Measurements from ENCODE around the gene KATNB1. TPM values are rescaled to one million over a fixed set of nuclear protein-coding genes. Genes with fewer than 3 reads are reported as not detected.
A peak's percentile ranks its signal among the peaks of the same experiment; 100 is the strongest.
"Not testable (repeated sequence)": the region's sequence is repeated elsewhere in the genome, so short reads cannot be mapped to it uniquely, and the experiment has no call there.

KATNB1 gene
- total RNA-seq, 1 experiment from 2014 or later: 38.9 TPM

- Histone ChIP-seq H3K36me3 (no peaks in the 10 kb centered on the region), H3K4me3 (no peak overlapping the region), H3K9me3 (replicated peaks) (no peaks in the 10 kb centered on the region), H3K27ac (no peak overlapping the region), H3K27me3 (peaks cover 4% of the 10 kb centered on the region; the same call in 1 of the 2 replicates), H3K4me1 (no peaks in the 10 kb centered on the region)
- DNase-seq: no peak
Observed at GRCh38 chr16:57728336-57729181, 7.0 kb upstream of the KATNB1 start.

DNA sequence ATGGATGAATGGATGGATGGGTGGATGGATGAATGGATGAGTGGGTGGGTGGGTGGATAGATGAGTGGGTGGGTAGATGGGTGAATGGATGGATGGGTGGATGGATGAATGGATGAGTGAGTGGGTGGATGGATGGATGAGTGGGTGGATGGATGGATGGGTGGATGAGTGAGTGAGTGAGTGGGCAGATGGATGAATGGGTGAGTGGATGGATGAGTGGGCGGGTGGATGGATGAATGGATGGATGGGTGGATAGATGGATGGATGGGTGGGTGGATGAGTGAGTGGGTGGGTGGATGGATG, 6.4 kb upstream of the KATNB1 start:
- DNase-seq: no peak
- no peaks in the 10 kb centered on the region for H3K36me3 ChIP-seq
- H3K27me3 ChIP-seq: peaks cover 4% of the 10 kb centered on the region; the same call in 1 of the 2 replicates
- H3K4me1 ChIP-seq: no peaks in the 10 kb centered on the region
- H3K27ac ChIP-seq: no peak overlapping the region
- H3K9me3 ChIP-seq (replicated peaks): no peaks in the 10 kb centered on the region
- H3K4me3 ChIP-seq: no peak overlapping the region

DNA sequence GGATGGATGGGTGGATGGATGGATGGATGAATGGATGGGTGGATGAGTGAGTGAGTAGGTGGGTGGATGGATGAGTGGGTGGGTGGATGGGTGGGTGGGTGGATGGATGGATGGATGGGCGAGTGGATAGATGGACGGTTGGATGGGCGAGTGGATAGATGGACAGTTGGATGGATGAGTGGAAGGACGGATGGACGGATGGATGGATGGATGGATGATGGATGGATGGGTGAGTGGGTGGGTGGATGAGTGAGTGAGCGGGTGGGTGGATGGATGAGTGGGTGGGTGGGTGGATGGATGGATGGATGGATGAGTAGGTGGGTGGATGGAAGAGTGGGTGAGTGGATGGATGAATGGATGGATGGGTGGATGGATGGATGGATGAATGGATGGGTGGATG, 5.7 kb upstream of the KATNB1 start:
- not testable (repeated sequence) for H3K9me3 ChIP-seq (replicated peaks); H3K27me3 ChIP-seq; H3K4me1 ChIP-seq; H3K27ac ChIP-seq; DNase-seq; H3K36me3 ChIP-seq; H3K4me3 ChIP-seq

DNA sequence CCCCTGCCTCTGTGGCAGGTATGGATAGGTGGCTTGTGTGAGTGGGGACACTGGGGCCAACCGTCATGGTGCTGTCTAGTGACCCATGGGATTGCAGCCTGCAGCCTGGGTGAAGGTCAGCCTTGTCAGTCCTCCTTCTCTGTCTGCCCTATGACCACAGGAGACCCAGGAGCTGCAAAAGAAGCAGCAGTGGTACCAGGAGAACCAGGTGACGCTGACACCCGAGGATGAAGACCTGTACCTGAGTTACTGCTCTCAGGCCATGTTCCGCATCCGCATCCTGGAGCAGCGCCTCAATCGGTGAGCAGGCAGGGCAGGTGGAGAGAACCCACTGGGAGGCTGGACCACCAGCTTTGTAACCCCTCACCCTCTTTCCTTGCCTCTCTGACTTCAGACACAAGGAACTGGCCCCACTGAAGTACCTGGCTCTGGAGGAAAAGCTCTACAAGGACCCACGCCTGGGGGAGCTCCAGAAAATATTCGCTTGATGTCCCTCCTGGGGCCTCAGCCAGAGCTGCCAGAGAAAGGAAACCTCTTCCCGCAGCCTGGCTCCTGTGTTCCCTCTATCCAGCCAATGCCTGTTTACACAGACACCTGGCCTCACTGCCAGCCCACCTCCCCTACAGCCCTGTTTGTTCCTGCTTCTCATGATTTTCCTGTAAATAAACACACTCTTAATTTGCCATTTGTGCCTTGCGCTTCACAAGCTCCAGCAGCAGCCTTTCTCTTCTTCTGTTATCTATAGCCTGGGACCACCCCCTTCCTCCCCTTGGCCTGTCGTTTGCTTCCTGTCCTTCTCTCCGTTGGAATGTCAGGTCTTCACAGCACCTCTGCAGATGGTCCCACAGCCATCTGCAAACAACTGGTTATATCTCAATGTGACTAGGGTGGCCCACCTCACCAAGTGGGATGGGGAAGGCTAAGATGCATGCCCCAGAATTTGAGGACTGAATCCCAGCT, 4.5 kb upstream of the KATNB1 start:
- Histone ChIP-seq H3K27ac (no peak overlapping the region), H3K27me3 (no peaks in the 10 kb centered on the region), H3K36me3 (no peaks in the 10 kb centered on the region), H3K9me3 (replicated peaks) (no peaks in the 10 kb centered on the region), H3K4me1 (no peaks in the 10 kb centered on the region), H3K4me3 (no peak overlapping the region)
- DNase-seq: no peak

DNA sequence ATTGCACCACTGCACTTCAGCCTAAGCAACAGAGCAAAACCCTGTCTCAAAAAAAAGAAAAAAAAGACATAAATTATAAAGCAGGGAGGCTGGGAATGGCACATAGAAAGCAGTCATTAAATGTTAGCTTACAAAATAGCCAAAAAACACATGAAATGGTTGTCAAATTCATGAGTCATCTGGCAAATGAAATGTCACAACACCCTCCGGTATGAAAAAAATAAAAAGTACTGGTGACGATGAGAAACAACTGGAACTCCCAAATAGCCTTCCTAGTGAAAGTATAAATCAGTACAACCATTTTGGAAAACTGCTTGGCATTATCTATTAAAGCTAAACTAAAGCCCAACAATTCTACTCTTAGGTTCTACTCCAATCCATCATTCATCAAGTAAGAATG, 3.5 kb upstream of the KATNB1 start:
- H3K27me3 ChIP-seq: no peaks in the 10 kb centered on the region
- no peak overlapping the region for H3K27ac ChIP-seq
- H3K4me1 ChIP-seq: peaks cover 1% of the 10 kb centered on the region
- H3K4me3 ChIP-seq: no peak overlapping the region
- no peaks in the 10 kb centered on the region for H3K9me3 ChIP-seq (replicated peaks)
- no peaks in the 10 kb centered on the region for H3K36me3 ChIP-seq
- DNase-seq: no peak

DNA sequence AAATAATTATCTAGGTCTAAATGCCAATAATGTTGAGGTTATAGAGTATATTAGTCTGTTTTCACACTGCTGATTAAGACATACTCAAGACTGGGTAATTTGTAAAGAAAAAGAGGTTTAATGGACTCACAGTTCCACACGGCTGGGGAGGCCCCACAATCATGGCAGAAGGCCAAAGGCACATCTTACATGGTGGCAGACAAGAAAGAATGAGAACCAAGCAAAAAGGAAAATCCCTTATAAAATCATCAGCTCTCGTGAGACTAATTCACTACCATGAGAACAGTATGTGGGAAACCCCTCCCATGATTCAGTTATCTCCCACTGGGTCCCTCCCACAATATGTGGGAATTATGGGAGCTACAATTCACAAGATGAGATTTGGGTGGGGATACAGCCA, 2.9 kb upstream of the KATNB1 start:
- DNase-seq: no peak
- Histone ChIP-seq H3K27ac (no peak overlapping the region), H3K4me1 (peaks cover 5% of the 10 kb centered on the region), H3K27me3 (no peaks in the 10 kb centered on the region), H3K9me3 (replicated peaks) (no peaks in the 10 kb centered on the region), H3K36me3 (no peaks in the 10 kb centered on the region), H3K4me3 (no peak overlapping the region)

GRCh38 chr16:57734308-57734924, 1.2 kb upstream of the KATNB1 start:
- no peak for DNase-seq
- Histone ChIP-seq H3K36me3 (no peaks in the 10 kb centered on the region), H3K9me3 (replicated peaks) (no peaks in the 10 kb centered on the region), H3K27ac (peak overlapping the region; percentile 76), H3K27me3 (no peaks in the 10 kb centered on the region), H3K4me3 (peak overlapping the region; percentile 77), H3K4me1 (peaks cover 5% of the 10 kb centered on the region)

DNA sequence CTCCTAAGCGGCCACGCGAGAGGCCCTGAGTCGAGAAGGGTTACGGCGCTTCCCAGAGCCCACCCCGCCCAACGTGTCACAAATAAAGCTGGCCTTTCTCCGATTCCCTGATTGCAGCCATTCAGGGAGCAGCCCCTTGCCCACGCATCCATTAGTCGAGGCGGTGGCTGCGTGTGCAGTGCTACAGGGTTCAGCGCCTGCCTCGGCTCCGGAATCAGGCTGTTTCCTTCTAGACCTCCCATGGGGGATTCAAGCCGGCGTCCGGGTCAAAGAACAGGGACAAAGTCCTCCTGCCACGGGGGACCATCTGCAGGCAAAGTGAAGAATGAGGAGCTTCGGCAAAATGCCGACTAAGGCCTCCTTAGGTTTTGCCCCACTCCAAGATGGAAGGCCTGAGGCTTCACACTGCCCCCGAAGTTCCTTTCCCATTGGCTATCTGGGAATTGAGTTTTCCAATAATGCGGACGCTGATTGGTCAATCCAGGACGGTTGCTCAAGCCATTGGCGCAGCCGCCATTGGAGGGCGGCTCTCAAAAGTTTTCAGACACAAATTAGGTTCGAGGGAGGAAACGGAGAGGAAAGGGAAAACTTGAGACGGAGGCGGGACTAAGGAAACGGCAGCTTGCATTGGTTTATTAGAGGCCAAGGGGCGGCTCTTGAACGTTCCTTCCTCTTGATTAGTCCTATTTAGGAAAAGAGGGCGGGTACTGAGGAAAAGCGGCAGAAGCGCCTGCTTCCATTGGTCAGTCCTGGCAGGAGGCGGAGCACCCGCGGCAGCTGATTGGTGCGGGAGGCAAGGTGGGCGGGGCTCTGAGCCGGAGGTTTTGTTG, 430 bp upstream of the KATNB1 start:
- H3K4me1 ChIP-seq: peaks cover 5% of the 10 kb centered on the region
- no peaks in the 10 kb centered on the region for H3K36me3 ChIP-seq
- DNase-seq: peak; percentile 100
- H3K4me3 ChIP-seq: peak overlapping the region; percentile 77
- H3K9me3 ChIP-seq (replicated peaks): no peaks in the 10 kb centered on the region
- no peaks in the 10 kb centered on the region for H3K27me3 ChIP-seq
- H3K27ac ChIP-seq: peak overlapping the region; percentile 76

- Histone ChIP-seq H3K27ac (peak overlapping the region; percentile 63), H3K4me1 (peaks cover 11% of the 10 kb centered on the region), H3K27me3 (no peaks in the 10 kb centered on the region), H3K36me3 (no peaks in the 10 kb centered on the region), H3K9me3 (replicated peaks) (no peaks in the 10 kb centered on the region), H3K4me3 (peak overlapping the region; percentile 77)
- peak; percentile 72 to 80 for DNase-seq
Observed at GRCh38 chr16:57736419-57737351, 1.1 kb downstream of the KATNB1 start.

DNA sequence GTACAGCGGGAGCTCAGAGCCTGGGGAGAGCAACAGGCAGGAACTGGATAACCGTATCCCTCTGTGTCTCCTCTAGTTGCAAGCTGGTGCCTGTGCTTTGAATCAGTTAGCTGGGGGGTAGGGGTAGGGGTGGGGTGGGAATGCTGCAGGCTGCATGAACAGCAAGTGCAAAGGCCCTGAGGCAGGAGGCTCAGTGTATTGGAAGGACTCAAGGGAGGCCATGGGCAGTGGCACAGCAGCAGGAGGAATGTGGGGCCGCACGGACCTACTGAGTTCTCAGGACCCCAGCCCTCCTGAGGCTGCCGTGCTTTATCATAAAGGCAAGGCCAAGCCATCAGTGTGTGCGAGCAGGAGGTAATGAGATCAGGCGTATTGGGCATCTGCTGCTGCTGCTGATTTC, 3.3 kb downstream of the KATNB1 start:
- no peaks in the 10 kb centered on the region for H3K9me3 ChIP-seq (replicated peaks)
- DNase-seq: no peak
- no peak overlapping the region for H3K4me3 ChIP-seq
- no peaks in the 10 kb centered on the region for H3K36me3 ChIP-seq
- H3K27me3 ChIP-seq: no peaks in the 10 kb centered on the region
- H3K4me1 ChIP-seq: peaks cover 21% of the 10 kb centered on the region
- no peak overlapping the region for H3K27ac ChIP-seq

GRCh38 chr16:57739756-57740422, 4.3 kb downstream of the KATNB1 start:
- H3K9me3 ChIP-seq (replicated peaks): no peaks in the 10 kb centered on the region
- no peak overlapping the region for H3K27ac ChIP-seq
- H3K27me3 ChIP-seq: no peaks in the 10 kb centered on the region
- H3K4me1 ChIP-seq: peaks cover 22% of the 10 kb centered on the region
- H3K36me3 ChIP-seq: no peaks in the 10 kb centered on the region
- no peak overlapping the region for H3K4me3 ChIP-seq
- no peak for DNase-seq

DNA sequence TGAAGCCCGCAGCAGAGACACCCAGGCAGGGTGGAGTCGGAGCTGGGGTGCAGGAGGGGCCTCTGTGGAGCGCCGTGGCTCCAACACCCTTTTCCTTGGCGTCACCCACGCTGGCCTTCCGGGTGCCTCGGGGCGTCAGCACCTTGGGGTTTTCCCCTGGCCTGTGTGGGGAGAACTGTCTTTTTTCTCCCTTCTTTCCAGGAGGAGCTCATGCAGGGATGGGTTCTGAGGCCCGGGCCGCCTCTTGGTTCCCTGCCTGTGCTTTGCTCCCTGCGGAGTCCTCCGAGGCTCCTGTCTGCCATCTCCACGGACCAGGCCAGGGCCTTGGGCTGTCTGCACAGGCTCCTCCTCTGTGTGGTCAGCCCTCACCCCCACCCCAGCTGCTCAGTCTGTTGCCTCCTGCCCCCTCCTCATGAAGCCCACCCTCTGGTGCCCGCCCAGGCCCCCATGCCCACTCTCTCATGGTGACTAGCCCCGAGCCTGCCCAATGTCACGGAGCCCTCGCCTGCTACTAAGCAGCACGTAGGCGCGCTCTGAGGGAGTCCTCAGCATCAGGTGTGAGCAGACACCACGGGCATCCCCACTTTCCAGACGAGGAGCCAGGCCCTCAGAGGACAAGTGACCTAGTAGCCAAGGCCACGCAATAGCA, 5.0 kb downstream of the KATNB1 start:
- no peak for DNase-seq
- Histone ChIP-seq H3K4me3 (no peak overlapping the region), H3K27ac (no peak overlapping the region), H3K4me1 (peaks cover 22% of the 10 kb centered on the region), H3K36me3 (no peaks in the 10 kb centered on the region), H3K9me3 (replicated peaks) (no peaks in the 10 kb centered on the region), H3K27me3 (no peaks in the 10 kb centered on the region)

All from SJCRH30 (cell line).